HepG2 (cell line): ENCODE data around the gene AK8. TPM values are rescaled to one million over a fixed set of nuclear protein-coding genes. Genes with fewer than 3 reads are reported as not detected.

Experiments used
- ATF2 ChIP-seq: sonication (generic); formaldehyde crosslinking; IDR thresholded peaks from 2 replicates; pipeline ENCODE4 v1.4.0; 2020; ENCODE audit warnings: missing genetic modification reagents
- CREB1 ChIP-seq, 2 experiments: fragments of 450-650 bp in 1 of 2; IDR thresholded peaks; 2 replicates each; pipeline ENCODE4 v1.6.1; 2016 to 2017; ENCODE audit warnings: control low read depth in 1 of 2, mild to moderate bottlenecking in 1 of 2, missing compliant biosample characterization in 1 of 2, missing genetic modification characterization in 1 of 2
- HOXA3 ChIP-seq: sonication (generic); formaldehyde crosslinking; IDR thresholded peaks from 2 replicates; pipeline ENCODE4 v1.5.0; 2020; ENCODE audit warnings: missing genetic modification reagents
- NFYB ChIP-seq: sonication (generic); formaldehyde crosslinking; IDR thresholded peaks from 2 replicates; pipeline ENCODE4 v1.4.0; 2020; ENCODE audit warnings: missing genetic modification reagents
- NR2C2 ChIP-seq: sonication (generic); formaldehyde crosslinking; IDR thresholded peaks from 2 replicates; pipeline ENCODE4 v1.4.0; 2020; ENCODE audit warnings: missing genetic modification reagents, mild to moderate bottlenecking, moderate library complexity, borderline replicate concordance
- PAWR ChIP-seq: sonication (generic); formaldehyde crosslinking; IDR thresholded peaks from 2 replicates; pipeline ENCODE4 v1.4.0; 2020; ENCODE audit warnings: missing genetic modification reagents, mild to moderate bottlenecking, borderline replicate concordance
- RAD21 ChIP-seq: fragments of 450-650 bp; formaldehyde crosslinking; IDR thresholded peaks from 2 replicates; pipeline ENCODE4 v1.5.0; 2020; ENCODE audit warnings: mild to moderate bottlenecking
- SAP130 ChIP-seq: IDR thresholded peaks from 2 replicates; pipeline ENCODE4 v1.6.1; 2016; ENCODE audit warnings: low read depth
- TBX3 ChIP-seq: fragments of 450-650 bp; IDR thresholded peaks from 2 replicates; pipeline ENCODE4 v1.6.1; 2017; ENCODE audit warnings: antibody characterized with exemption, mild to moderate bottlenecking, inconsistent platforms, borderline replicate concordance
- ZFP82 ChIP-seq: sonication (generic); formaldehyde crosslinking; IDR thresholded peaks from 2 replicates; pipeline ENCODE4 v1.5.1; 2020; ENCODE audit warnings: mild to moderate bottlenecking, missing genetic modification reagents, borderline replicate concordance
- ZGPAT ChIP-seq: IDR thresholded peaks from 2 replicates; pipeline ENCODE4 v1.6.1; 2016; ENCODE audit warnings: mild to moderate bottlenecking
- ZNF724P ChIP-seq: sonication (generic); formaldehyde crosslinking; IDR thresholded peaks from 2 replicates; pipeline ENCODE4 v1.8.0; 2022; ENCODE audit warnings: missing genetic modification reagents, borderline replicate concordance
- ZNF740 ChIP-seq: sonication (generic); formaldehyde crosslinking; IDR thresholded peaks from 2 replicates; pipeline ENCODE4 v1.4.0; 2020; ENCODE audit warnings: missing genetic modification reagents
- polyA plus RNA-seq, 8 experiments: library from polyadenylated mRNA; depleted of rRNA in 3 of 8; stranded (reverse) in 7 of 8; unstranded in 1 of 8; fragments of >200 nt; fragmentation: Illumina TruSeq in 4 of 8; extraction: Trizol in 4 of 8; gene quantifications; 2 replicates each; pipeline versions ENCODE4 v1.2.1 to v1.2.3, GENCODE V29; 2011 to 2016; ENCODE audit warnings: low read depth in 4 of 8, missing spikeins in 1 of 8, mixed read lengths in 1 of 8; ENCODE audit not compliant: insufficient read depth in 1 of 8
- total RNA-seq, 5 experiments: library from RNA; depleted of rRNA; stranded (reverse); fragments of >200 nt; fragmentation: Illumina TruSeq; extraction: Trizol; gene quantifications; 2 replicates each; pipeline ENCODE4 v1.2.3, GENCODE V29; 2016; ENCODE audit warnings: low read depth in 1 of 5
- TF ChIP-seq, protein P1 (sequence below): sonication (generic); formaldehyde crosslinking; IDR thresholded peaks from 2 replicates; pipeline ENCODE4 v1.4.0; 2020; ENCODE audit warnings: missing genetic modification reagents, borderline replicate concordance
- TF ChIP-seq, protein P2 (sequence below): sonication (generic); formaldehyde crosslinking; IDR thresholded peaks from 2 replicates; pipeline ENCODE4 v1.5.0; 2020; ENCODE audit warnings: missing genetic modification reagents
- TF ChIP-seq, protein P3 (sequence below): sonication (generic); formaldehyde crosslinking; IDR thresholded peaks from 2 replicates; pipeline ENCODE4 v1.8.0; 2022; ENCODE audit warnings: missing genetic modification reagents, mild to moderate bottlenecking, borderline replicate concordance

The AK8 gene
- total and polyA plus RNA-seq, 2 of the 13 experiments (the other 11 are each of a cell fraction or from before 2014, with no cell fraction given): 0.11 TPM; not detected in 1

- TF ChIP-seq, protein P1, sequence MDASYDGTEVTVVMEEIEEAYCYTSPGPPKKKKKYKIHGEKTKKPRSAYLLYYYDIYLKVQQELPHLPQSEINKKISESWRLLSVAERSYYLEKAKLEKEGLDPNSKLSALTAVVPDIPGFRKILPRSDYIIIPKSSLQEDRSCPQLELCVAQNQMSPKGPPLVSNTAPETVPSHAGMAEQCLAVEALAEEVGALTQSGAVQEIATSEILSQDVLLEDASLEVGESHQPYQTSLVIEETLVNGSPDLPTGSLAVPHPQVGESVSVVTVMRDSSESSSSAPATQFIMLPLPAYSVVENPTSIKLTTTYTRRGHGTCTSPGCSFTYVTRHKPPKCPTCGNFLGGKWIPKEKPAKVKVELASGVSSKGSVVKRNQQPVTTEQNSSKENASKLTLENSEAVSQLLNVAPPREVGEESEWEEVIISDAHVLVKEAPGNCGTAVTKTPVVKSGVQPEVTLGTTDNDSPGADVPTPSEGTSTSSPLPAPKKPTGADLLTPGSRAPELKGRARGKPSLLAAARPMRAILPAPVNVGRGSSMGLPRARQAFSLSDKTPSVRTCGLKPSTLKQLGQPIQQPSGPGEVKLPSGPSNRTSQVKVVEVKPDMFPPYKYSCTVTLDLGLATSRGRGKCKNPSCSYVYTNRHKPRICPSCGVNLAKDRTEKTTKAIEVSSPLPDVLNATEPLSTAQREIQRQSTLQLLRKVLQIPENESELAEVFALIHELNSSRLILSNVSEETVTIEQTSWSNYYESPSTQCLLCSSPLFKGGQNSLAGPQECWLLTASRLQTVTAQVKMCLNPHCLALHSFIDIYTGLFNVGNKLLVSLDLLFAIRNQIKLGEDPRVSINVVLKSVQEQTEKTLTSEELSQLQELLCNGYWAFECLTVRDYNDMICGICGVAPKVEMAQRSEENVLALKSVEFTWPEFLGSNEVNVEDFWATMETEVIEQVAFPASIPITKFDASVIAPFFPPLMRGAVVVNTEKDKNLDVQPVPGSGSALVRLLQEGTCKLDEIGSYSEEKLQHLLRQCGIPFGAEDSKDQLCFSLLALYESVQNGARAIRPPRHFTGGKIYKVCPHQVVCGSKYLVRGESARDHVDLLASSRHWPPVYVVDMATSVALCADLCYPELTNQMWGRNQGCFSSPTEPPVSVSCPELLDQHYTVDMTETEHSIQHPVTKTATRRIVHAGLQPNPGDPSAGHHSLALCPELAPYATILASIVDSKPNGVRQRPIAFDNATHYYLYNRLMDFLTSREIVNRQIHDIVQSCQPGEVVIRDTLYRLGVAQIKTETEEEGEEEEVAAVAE (CRISPR knock-in tag): no peak
- TF ChIP-seq NR2C2: no peak
- TF ChIP-seq NFYB (CRISPR knock-in tag): no peak
- TF ChIP-seq SAP130 (CRISPR knock-in tag): no peak
- TF ChIP-seq ZGPAT (CRISPR knock-in tag): no peak
- TF ChIP-seq ZFP82: no peak
- TF ChIP-seq, protein P2, sequence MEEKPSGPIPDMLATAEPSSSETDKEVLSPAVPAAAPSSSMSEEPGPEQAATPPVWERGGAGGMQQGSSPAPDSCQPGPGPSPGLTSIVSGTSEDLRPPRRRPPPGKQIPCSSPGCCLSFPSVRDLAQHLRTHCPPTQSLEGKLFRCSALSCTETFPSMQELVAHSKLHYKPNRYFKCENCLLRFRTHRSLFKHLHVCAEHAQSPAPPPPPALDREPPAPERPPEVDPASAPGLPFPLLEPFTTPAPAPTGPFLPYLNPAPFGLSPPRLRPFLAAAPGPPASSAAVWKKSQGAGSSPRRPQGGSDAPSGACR (CRISPR knock-in tag): no peak
- TF ChIP-seq, protein P3, sequence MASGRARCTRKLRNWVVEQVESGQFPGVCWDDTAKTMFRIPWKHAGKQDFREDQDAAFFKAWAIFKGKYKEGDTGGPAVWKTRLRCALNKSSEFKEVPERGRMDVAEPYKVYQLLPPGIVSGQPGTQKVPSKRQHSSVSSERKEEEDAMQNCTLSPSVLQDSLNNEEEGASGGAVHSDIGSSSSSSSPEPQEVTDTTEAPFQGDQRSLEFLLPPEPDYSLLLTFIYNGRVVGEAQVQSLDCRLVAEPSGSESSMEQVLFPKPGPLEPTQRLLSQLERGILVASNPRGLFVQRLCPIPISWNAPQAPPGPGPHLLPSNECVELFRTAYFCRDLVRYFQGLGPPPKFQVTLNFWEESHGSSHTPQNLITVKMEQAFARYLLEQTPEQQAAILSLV (CRISPR knock-in tag): no peak
- TF ChIP-seq PAWR (CRISPR knock-in tag): no peak
- peak; percentile 67 for TF ChIP-seq CREB1 (IDR thresholded peaks at IDR 0.05)
- TF ChIP-seq CREB1 (CRISPR knock-in tag; IDR thresholded peaks at IDR 0.05): no peak
- 0 out of 2 replicates have a peak, but pooled peaks have one; percentile 40 for TF ChIP-seq RAD21
- no peak for TF ChIP-seq ZNF724P (CRISPR knock-in tag)
- TF ChIP-seq HOXA3 (CRISPR knock-in tag): no peak
- peak; percentile 62; the same call in 1 of the 2 replicates for TF ChIP-seq ATF2 (CRISPR knock-in tag)
- no peak for TF ChIP-seq ZNF740 (CRISPR knock-in tag)
- no peak for TF ChIP-seq TBX3
These were observed 24.1 kb upstream of the AK8 start (continued) for GRCh38 chr9:132901858-132902831.
